Right lobe of liver (tissue), 6 donors: ENCODE results near the gene ETNPPL. TPM values are rescaled to one million over a fixed set of nuclear protein-coding genes. Genes with fewer than 3 reads are reported as not detected.

Source experiments
- ATAC-seq, 4 donors: fragments of 200-7000 bp; cut with Tn5 transposase; one replicate each; pipeline ENCODE4 v1.9.1; 2020; ENCODE audit warnings: mild to moderate bottlenecking in 4 of 4, moderate library complexity in 4 of 4
- DNase-seq, 3 donors: peaks; one replicate each; pipeline ENCODE4 v3.0.0-alpha.2; 2020
- H3K27ac ChIP-seq, 3 donors: fragments of 200-600 bp; one replicate each; pipeline ENCODE4 v1.8.0; 2022
- H3K27me3 ChIP-seq, 2 donors: fragments of 200-600 bp; one replicate each; pipeline ENCODE4 v1.8.0; 2022
- H3K36me3 ChIP-seq, 4 donors: fragments of 200-600 bp; sonication (generic) in 1 of 4; one replicate each; pipeline versions ENCODE4 v1.5.1 to v1.8.0; 2017 to 2022; ENCODE audit warnings: control low read depth in 1 of 4
- H3K4me1 ChIP-seq, 4 donors: fragments of 200-600 bp; sonication (generic) in 1 of 4; one replicate each; pipeline versions ENCODE4 v1.5.1 to v1.8.0; 2017 to 2022; ENCODE audit warnings: control low read depth in 1 of 4
- H3K4me3 ChIP-seq, 3 donors: fragments of 200-600 bp; one replicate each; pipeline ENCODE4 v1.8.0; 2022
- H3K9me3 ChIP-seq, 4 donors: fragments of 200-600 bp; sonication (generic) in 1 of 4; one replicate each; pipeline versions ENCODE4 v1.5.1 to v1.8.0; 2017 to 2022; ENCODE audit warnings: control low read depth in 1 of 4
- CTCF ChIP-seq, 4 donors: fragments of 200-600 bp in 3 of 4; fragments of 450-650 bp in 1 of 4; IDR thresholded peaks; one replicate each; pipeline versions ENCODE4 v1.5.1 to v1.8.0; 2016 to 2022; ENCODE audit warnings: antibody characterized with exemption in 4 of 4, mild to moderate bottlenecking in 2 of 4
- POLR2A ChIP-seq: fragments of 450-650 bp; IDR thresholded peaks from one replicate; pipeline ENCODE4 v1.6.1; 2017; ENCODE audit warnings: antibody characterized with exemption, mild to moderate bottlenecking
- WGBS: methylation state at CpG from one replicate; pipeline ENCODE4 v1.1.6; 2018; ENCODE audit warnings: low coverage, low lambda C conversion rate; ENCODE audit not compliant: insufficient coverage; ENCODE audit errors: missing lambda C conversion rate; 5-methylcytosine and 5-hydroxymethylcytosine counted together
- intact Hi-C, 2 donors: fragments of 100-400 bp; cut with DNase I; formaldehyde crosslinking; loops; one replicate each; pipeline versions ENCODE4 v1.11.2 to v1.14.1; 2022
- total RNA-seq, 6 experiments: library from RNA; depleted of rRNA in 2 of 6; stranded (reverse); fragments of >200 nt in 2 of 6; fragmentation: NEBNext Ultra II Directional in 3 of 6; extraction: Animal tissue kit (Norgen Biotek cat#: 25700) in 3 of 6; gene quantifications; one replicate each; pipeline versions ENCODE4 v1.1.0 to v1.2.4, GENCODE V29; 2016 to 2023
- donor health status: DM: no; HTN: yes; CAD: no.
- donor health status: DM: no; HTN: no; CAD: no.
- donor health status: DM: no; HTN: no; CAD: no.
- donor health status: DM: no; HTN: yes; CAD: no.
- donor health status: DM: no; HTN: yes; CAD: no.

Gene ETNPPL
- total RNA-seq, 6 experiments from 2014 or later, result 15.7 to 125 (median 22.5) TPM

- DNase-seq, result no peak
Measured at GRCh38 chr4:108763226-108763593, 357 bp upstream of the ETNPPL start.

GRCh38 chr4:108758498-108758897 lies 4.4 kb downstream of the ETNPPL start:
- intact Hi-C loops, result no loop called here
- TF ChIP-seq POLR2A (no peak), CTCF (IDR thresholded peaks at IDR 0.05) (no peak)
- Histone ChIP-seq H3K27me3 (no peaks in the 10 kb centered on the region), H3K27ac (no peak overlapping the region), H3K36me3 (peaks cover 0 to 52% (median 0%) of the 10 kb centered on the region in 4 donors), H3K4me3 (no peak overlapping the region), H3K4me1 (peaks cover 0 to 8% (median 0%) of the 10 kb centered on the region in 4 donors), H3K9me3 (no peaks in the 10 kb centered on the region)
- no peak for DNase-seq
- ATAC-seq, result no peak
- WGBS, result no CpG with 5 or more reads among the region's 9 CpGs

More at GRCh38 chr4:108763226-108763593, 357 bp upstream of the ETNPPL start:
- peak; percentile 43 to 52 (median 45) for ATAC-seq
- H3K36me3 ChIP-seq, result peaks cover 0 to 18% (median 0%) of the 10 kb centered on the region in 4 donors
- H3K27ac ChIP-seq, result peak overlapping the region; percentile 69 to 88 (median 82)
- intact Hi-C loops, result no loop called here
- H3K27me3 ChIP-seq, result no peaks in the 10 kb centered on the region
- peaks cover 0 to 30% (median 10%) of the 10 kb centered on the region in 4 donors for H3K4me1 ChIP-seq
- 7% methylated on average over 11 of the region's 11 CpGs for WGBS
- no peaks in the 10 kb centered on the region for H3K9me3 ChIP-seq
- peak overlapping the region; percentile 58 to 81 (median 72) for H3K4me3 ChIP-seq
- peak; percentile 24 for TF ChIP-seq POLR2A
- TF ChIP-seq CTCF (IDR thresholded peaks at IDR 0.05), result no peak

- no peak overlapping the region for H3K27ac ChIP-seq
- H3K4me3 ChIP-seq, result no peak overlapping the region
- H3K36me3 ChIP-seq, result peaks cover 0 to 85% (median 1%) of the 10 kb centered on the region in 4 donors
- DNase-seq (no peak), ATAC-seq (peak in 2 of 4 donors; percentile 46 to 72)
- no peaks in the 10 kb centered on the region for H3K4me1 ChIP-seq
- intact Hi-C loops, result no loop called here
- no peak for TF ChIP-seq POLR2A
- TF ChIP-seq CTCF (IDR thresholded peaks at IDR 0.05), result no peak
- no peaks in the 10 kb centered on the region for H3K9me3 ChIP-seq
- no peaks in the 10 kb centered on the region for H3K27me3 ChIP-seq
Measured at GRCh38 chr4:108754327-108754726, 8.5 kb downstream of the ETNPPL start.

- no peaks in the 10 kb centered on the region for H3K4me1 ChIP-seq
- DNase-seq (no peak), ATAC-seq (no peak)
- no peak overlapping the region for H3K27ac ChIP-seq
- H3K4me3 ChIP-seq, result no peak overlapping the region
- intact Hi-C loops, result no loop called here
- no peaks in the 10 kb centered on the region for H3K27me3 ChIP-seq
- 72% methylated on average over 3 of the region's 3 CpGs for WGBS
- peaks cover 0 to 72% (median 4%) of the 10 kb centered on the region in 4 donors for H3K36me3 ChIP-seq
- no peaks in the 10 kb centered on the region for H3K9me3 ChIP-seq
- TF ChIP-seq POLR2A, result no peak
- no peak for TF ChIP-seq CTCF (IDR thresholded peaks at IDR 0.05)
Measured at GRCh38 chr4:108751321-108751720, 11.5 kb downstream of the ETNPPL start.

- no peaks in the 10 kb centered on the region for H3K27me3 ChIP-seq
- H3K4me1 ChIP-seq, result peaks cover 0 to 10% (median 3%) of the 10 kb centered on the region in 4 donors
- intact Hi-C loops, result no loop called here
- TF ChIP-seq POLR2A, result no peak
- TF ChIP-seq CTCF (IDR thresholded peaks at IDR 0.05), result no peak
- ATAC-seq, result no peak
- WGBS, result 84% methylated on average over 8 of the region's 8 CpGs
- peaks cover 0 to 66% (median 4%) of the 10 kb centered on the region in 4 donors for H3K36me3 ChIP-seq
- H3K4me3 ChIP-seq, result no peak overlapping the region
- DNase-seq, result no peak
- H3K27ac ChIP-seq, result no peak overlapping the region
- H3K9me3 ChIP-seq, result no peaks in the 10 kb centered on the region
Measured at GRCh38 chr4:108749119-108749518, 13.7 kb downstream of the ETNPPL start.
